ENCODE measurements around the gene DNAH8.

GRCh38 chr6:38686270-38687042, 28.7 kb upstream of the DNAH8 start:
- TF ChIP-seq POLR2A (IDR thresholded peaks at IDR 0.05) = no peak
- TF ChIP-seq CTCF (IDR thresholded peaks at IDR 0.05) = no peak
